HG03378 (cell line): ENCODE results near the gene ATAD2B.

Experiments
- ATAC-seq: cut with Tn5 transposase; IDR thresholded peaks from one replicate; pipeline ENCODE4 v1.9.1; 2021; ENCODE audit warnings: mild to moderate bottlenecking, moderate library complexity; ENCODE audit not compliant: unreplicated experiment

The ATAD2B gene

DNA sequence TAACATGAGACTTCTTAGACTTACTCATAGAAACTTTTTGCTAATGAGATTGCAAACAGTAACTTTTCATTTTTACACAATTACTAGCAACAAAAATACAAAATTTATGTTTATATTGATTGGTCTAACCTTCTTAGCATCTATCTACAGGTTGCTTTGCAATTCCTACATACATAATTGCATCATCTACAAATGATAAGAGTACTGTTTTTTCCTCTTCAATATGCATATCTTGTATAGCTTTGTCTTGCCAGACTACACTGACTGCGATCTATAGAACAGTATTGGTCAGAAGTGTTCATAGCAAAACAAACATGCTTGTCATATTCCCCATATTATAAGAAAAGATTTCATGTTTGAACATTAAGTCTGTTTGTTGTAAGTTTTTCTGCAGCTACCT is 87.9 kb downstream of the ATAD2B start:
- no peak for ATAC-seq

DNA sequence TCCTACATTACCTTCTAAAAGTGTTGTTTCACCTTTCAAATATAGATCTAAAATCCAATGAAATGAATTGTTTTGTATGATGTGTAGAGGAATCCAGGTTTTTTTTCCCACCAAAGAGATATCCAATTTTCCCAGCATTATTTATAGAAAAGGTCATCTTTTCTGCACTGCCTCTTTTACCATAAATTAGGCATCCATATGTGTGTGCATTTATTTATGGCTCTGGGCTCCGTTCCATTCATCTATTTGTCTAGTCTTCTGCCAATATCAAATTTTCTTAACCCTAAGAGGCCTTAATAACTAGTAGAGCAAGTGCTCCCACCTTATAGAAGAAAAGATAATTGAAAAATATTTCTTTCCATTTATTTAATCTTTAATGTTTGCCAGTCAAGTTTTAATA is 88.3 kb downstream of the ATAD2B start:
- no peak for ATAC-seq

DNA sequence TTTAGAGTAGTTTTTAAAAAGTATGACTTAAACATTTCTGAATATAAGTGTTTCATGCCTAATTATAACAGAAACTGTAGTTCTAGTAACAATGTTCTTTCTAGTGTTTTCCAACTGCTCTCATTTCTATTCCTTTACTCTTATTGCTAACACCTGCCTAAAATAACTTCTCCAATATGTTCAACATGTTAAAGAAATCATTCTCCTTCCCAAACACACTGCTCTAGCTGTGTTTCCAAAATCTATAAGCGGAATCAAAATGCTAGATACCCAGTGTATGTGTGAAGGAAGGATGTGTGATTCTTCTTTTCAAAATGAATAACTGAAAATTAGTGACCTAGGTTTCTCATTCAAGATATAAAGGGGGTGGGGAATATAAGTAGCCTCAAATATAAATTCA is 89.1 kb downstream of the ATAD2B start:
- ATAC-seq = no peak

DNA sequence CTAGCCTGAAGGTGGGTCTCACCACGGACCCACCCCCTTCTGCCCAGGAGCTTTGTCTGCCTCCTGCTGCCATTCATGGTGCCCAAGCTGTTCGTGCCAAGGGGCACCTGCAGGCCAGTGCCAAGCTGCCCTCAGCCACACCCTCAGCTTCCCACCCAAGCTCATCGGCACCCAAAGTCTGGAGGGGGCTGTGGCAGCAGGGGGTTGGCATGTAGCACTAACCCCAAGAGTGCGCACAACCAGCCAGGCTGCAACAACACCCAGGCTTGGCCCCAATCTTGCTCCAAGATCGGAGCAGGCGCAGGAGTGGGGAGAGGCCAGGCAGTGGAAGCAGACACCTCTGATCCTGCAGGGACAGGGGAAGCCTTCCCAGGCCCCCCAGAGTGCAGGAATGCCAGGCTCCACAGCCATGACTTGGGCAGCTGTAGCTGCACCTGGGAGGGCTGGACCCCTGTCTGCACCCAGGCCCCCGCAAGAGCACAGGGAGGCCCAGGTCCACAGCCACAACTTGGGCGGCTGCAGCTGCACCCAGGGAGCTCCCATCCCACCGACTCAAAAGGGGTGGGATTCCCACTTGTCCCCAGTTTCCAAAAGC is 89.9 kb downstream of the ATAD2B start:
- no peak for ATAC-seq

DNA sequence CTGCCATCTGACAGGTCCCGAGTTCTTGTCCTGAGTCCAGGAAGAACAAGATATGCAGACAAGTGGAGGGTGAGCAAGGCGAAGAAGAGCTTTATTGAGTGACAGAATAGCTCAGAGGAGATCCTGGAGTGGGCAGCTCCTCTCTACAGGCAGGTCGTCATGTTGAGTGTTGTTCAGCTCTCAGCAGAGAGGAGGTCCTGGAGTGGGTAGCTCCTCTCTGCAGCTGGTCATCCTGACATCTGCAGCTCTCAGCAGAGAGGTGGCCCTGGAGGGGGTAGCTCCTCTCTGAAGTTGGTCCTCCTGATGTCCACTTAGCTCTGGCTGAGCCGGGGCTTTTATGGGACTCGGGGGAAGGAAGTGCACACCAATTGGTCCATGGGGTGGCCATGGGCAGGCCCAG is 90.4 kb downstream of the ATAD2B start:
- ATAC-seq = no peak

DNA sequence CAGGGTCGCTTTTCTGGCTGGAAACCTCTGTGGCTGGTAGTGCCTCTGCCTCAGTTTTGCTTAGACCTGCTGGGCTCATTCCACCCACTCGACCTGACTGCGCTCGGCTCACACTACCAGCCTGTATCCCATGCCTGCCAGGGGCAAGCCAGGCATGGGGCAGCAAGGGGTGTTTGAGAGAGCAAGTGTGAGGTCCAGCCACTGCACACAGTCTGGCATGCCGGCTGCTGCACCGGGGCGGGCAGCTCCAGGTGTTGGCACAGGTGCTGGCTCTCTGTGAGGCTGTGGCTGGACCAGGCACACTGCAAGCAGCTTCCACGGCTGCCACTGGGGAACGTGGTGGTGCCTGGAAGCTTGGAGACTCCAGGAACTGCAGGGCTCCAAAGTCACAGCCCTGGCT is 90.9 kb downstream of the ATAD2B start:
- ATAC-seq = no peak

DNA sequence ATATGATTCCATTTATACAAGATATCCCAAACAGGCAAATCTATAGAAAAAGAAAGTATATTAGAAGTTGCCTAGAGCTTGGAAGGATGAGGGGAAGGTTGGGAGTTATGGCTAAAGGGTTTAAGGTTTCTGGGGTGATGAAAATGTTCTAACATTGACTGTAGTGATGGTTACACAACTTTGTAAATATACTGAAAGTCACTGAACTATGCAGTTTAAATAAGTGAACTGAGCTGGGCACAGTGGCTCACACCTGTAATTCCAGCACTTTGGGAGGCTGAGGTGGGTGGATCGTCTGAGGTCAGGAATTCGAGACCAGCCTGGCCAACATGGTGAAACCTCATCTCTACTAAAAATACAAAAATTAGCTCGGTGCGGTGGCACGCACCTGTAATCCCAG is 91.5 kb downstream of the ATAD2B start:
- ATAC-seq = no peak

DNA sequence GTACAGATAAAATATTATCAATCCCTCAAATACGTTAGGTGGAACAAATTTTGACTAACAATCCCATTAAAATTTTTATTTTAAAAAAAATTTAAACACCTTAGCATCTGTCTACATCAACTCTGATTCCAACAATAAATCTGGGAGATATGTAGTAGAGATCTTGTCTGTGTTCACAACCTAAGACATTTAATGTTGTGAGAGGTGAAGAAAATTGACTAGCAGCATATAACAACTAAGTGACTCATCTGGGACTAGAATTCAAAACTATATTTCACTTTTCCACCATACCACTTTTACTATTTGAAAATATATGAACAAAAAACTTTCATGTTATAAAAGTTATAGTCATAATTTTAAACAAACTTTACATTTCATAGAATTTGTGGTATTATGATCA is 97.9 kb downstream of the ATAD2B start:
- no peak for ATAC-seq

DNA sequence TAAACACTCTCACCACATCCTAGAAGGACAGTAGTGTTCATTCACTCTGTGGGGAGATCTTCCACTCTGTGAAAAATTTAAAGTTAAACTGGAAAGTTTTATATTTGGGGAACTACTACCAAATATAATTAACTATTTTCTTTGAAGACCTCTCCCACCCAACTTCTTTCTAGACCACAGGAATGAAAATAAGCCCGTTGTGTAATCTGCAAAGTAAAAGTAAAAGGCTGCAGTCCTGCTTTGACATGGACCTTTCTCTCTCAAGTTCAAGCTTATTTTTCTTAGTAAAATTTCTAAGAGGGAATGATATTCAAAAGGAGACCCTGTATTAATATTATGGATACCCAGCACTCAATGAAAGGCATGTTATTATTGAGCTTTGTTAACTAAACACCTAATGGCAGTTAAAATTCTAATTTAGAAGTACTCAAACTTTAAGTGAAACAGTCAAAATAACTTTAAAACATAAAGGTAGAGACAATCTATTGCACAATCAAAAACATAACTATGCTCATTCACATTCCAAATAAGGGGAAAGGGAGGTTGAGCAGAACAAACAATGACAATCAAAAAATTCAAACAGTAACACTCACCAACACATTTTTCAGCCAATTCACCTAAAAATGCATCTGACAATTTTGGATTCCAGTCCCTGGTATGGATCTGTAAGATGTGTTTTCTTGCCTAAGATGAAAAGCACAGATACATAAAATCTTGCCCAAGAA is 98.5 kb downstream of the ATAD2B start:
- no peak for ATAC-seq

DNA sequence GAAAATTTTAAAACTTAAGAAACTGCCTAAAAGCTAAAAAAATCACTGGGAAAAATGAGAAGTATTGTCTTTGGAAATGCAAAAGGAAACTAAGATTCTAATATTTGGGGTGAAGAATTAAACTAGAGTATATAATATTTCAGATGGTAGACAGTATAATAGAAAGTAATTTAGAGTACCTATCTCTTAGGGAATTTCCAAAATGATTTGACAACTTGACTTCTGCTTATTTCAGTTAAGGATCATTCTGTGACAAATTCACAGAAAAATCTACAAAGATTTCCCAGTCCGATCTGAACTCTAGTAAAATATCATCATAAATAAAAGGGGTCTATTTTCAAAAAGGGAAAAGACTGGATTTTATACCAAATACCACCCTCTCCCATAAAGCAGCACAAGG is 99.6 kb downstream of the ATAD2B start:
- no peak for ATAC-seq

DNA sequence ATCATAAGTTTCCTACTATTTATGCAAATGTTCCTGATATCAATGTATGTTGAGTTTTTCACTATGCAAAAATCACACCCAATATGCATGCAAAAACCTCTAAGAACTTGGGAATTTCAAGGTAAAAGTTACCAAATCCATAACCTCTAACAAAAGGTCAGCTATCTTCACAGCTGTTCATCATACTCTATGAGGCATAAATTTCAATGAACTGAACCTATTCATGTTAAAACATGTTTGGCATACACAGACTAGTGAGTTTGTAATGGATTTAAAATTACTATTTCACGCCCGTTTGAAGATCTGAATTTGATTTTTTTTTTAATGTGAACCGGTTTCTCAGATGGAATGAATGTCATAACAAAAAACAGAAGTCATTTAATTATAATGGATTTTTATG is 100.2 kb downstream of the ATAD2B start:
- ATAC-seq = no peak

DNA sequence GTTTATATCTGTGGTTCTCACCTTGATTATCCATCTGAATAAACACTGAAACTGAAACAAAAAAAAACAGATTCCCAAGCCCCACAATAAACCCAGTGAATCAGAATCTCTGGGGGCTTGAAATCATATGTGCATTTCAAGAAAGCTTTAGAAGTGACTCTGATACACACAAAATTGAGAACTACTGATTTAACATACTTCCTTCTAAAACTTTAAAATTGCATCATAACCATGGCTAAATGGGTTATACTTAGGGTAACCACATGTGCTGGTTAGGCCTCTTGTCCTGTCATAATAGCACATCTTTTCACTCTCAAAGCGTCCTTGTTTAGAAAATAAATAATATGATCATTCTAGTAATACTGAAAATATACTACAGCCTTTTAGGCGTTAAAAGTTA is 100.9 kb downstream of the ATAD2B start:
- ATAC-seq = no peak

DNA sequence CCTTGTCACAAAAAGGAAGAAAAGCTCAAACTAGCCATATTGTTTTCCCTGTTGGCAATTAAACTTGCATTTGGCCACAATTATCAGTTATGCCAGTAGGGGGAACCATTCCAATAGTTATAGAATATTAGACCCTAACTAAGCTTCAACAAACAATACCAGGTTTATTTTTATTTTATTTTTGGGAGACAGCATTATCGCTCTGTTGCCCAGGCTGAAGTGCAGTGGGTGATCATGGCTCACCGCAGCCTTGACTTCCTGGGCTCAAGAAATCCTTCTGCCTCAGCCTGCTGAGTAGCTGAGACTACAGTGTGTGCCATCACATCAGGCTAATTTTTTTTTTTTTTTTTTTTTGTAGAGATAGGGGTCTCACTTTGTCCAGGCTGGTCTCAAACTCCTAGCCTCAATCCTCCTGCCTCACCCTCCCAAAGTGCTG is 102.1 kb downstream of the ATAD2B start:
- peak; percentile 69 for ATAC-seq

DNA sequence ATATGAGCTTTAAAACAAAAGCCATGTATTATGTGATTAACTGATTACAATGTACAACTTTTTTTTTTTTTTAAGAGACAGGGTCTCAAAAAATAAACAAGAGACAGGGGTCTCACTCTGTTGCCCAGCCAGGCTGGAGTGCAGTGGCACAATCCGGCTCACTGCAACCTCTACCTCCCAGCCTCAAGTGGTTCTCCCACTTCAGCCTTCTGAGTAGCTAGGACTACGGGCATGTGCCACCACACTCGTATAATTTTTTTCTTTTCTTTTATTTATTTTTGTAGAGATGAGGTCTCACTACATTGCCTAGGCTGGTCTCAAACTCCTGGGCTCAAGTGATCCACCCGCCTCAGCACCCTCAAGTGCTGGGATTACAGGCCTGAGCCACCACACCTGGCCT is 103.1 kb downstream of the ATAD2B start:
- no peak for ATAC-seq

DNA sequence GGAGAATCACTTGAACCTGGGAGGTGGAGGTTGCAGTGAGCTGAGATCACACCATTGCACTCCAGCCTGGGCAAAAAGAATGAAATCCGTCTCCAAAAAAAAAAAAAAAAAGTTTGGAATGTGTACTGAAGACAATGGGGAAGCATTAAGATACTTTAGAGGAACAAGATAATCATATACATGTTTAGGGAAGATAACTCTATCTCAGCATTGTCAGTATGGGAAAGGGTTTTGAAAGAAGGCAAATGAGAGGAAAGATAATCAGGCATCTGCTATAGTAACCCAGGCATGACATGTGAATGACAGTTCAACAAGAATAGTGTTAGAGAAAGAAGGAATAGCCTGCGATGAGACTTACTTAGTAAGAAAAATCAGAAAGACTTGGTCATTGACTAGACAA is 112.0 kb downstream of the ATAD2B start:
- ATAC-seq = no peak

DNA sequence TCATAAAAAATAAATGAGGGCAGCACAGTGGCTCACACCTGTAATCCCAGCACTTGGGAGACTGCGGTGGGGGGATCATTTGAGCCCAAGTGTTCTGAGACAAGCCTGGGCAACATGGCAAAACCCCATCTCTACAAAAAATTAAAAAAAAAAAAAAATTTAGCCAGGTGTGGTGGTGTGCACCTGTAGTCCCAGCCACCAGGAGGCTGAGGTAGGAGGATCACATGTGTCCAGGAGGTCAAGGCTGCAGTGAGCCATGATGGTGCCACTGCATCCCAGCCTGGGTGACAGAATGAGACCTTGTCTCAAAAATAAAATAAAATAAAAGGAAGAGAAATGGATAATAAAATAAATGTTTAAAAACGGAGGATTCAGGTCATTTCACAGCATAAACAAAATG is 113.5 kb downstream of the ATAD2B start:
- ATAC-seq = no peak

DNA sequence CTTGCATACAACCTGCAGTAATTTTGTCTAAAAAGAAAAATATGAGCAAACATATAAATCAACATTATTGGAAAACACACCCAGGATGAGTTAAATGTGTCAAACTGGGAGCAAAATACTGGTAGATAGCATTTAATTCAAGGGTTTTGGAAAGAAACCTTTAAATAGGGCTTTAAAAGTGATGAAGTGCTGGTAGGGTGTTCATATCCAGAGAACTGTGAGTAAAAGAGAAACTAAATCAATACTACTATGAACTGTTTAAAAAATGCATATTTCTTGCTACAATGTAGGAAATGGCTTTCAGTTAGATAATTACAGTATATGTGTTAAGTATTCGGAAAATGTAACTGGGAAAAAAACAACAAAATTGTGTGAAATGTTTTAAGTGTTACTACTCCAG is 117.8 kb downstream of the ATAD2B start:
- no peak for ATAC-seq

DNA sequence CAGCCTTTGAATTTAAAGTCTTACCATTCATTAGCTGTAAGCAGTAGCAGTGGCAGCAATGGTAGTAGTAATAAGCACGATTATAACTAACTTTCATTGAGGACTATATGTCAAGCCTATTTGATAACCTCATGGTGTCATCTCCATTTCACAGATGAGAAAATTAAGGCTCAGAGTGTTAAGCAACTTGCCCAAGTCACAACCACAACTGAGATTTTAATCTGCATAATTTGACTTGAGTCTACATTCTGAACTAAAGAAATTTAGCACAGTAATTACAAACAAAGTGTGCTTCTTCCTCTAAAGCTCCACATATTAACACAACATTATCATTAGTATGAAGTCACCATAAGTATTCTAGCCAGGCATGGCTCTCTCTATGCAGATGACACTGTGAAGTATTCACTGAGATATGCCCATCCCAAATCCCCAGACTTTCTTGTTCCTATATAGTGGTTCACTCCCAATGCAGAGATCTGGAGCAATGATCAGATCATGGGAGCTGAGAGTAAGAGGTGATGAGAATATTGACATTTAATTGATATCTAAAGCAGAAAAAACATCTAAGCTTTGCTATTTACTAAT is 120.2 kb downstream of the ATAD2B start:
- no peak for ATAC-seq

DNA sequence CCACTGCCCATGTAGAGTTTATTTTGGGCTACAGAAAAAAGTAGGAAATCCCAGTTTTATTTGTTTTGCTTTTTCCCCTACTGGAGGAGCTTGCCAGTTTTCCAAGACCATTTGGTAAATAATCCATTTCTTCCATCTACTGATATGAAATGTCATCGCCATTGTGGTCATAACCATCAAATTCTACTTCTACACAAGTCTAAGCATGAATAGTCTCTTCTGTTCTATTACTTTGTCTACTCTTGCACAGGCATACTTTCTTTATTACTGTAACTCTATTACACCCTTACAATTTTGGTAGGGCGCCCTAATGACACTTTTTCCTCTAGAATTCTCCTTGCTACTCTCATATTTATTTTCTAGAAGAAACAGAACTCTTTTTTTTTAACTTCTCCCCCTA is 120.7 kb downstream of the ATAD2B start:
- no peak for ATAC-seq

DNA sequence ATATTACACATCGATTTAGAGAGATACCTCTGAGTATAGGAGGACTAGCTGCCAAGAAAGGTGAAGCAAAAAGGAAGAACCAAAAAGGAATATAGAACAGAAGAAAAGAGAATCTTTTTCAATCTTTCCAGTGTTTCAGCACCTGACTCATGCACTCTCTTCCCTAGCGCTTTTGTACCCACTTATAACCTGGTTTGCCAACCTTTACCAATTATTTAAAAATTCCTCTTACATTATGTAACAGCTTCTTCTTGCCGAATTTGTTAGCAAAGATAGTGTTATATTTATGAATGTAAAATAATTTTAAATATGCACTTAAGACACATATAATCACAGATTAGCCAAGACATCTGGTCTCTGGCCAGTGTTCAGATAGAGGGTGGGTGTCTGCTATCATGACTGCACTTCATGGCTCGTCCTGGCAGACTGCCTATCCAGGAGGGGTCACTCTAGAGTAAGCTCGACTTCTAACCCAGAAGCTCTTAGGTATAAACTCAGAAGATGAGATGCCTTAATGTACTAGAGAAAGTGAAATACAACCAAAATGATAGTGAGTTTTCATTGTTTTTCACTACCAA is 122.9 kb downstream of the ATAD2B start:
- ATAC-seq = no peak

DNA sequence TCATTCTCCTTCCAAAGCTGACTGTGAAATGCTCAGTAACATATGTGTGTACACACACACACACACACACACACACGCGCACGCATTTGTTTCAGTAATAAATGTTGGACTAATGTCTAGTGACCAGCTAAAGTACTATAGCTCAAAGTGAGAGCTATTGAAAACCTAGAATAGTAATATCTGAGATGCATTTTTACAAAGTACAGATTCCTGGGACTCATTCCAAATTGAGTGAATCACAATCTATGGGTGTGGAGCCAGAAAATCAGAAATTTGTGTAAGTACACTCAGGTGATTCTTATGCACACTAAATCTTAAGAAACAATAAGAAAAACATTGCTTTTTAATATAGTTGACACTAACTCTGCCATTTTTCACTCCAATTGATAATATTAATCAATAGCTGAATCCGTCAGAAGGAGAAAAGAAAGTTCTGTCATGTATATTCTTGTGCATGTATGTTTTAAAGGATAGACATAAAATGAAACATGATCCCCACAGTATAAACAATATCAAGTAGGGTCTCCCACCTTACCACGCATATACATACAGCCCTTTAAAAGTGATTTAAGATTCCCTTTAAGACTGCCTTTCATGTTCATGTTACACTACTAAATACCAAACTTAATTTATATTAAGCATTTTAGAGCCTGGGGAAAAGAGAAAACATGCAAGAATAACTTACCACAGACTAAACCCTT is 123.5 kb downstream of the ATAD2B start:
- ATAC-seq = no peak

DNA sequence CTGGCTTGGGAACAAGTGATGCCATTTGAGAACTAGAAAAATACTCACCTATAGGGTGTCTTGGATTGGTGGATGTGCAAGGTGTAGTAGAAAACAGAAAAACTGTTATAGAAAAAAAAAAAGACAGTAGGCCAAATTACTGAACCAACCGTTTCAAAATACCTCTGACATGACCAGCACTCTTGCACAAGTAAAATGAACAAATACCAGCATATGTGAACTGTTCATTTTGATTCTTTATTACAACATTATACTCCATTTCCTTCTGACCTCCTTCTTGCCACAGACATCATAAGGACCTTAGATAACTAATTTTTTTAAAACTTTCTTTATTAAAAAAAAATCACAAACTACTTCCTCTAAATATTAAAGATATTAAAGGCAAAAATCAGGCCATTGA is 125.5 kb downstream of the ATAD2B start:
- no peak for ATAC-seq
